GM21723 (cell line): ENCODE measurements around the gene ZBTB20.

Source experiments
- ATAC-seq: cut with Tn5 transposase; IDR thresholded peaks from one replicate; pipeline ENCODE4 v1.9.1; 2021; ENCODE audit warnings: mild to moderate bottlenecking, moderate library complexity; ENCODE audit not compliant: unreplicated experiment

ZBTB20 gene

DNA sequence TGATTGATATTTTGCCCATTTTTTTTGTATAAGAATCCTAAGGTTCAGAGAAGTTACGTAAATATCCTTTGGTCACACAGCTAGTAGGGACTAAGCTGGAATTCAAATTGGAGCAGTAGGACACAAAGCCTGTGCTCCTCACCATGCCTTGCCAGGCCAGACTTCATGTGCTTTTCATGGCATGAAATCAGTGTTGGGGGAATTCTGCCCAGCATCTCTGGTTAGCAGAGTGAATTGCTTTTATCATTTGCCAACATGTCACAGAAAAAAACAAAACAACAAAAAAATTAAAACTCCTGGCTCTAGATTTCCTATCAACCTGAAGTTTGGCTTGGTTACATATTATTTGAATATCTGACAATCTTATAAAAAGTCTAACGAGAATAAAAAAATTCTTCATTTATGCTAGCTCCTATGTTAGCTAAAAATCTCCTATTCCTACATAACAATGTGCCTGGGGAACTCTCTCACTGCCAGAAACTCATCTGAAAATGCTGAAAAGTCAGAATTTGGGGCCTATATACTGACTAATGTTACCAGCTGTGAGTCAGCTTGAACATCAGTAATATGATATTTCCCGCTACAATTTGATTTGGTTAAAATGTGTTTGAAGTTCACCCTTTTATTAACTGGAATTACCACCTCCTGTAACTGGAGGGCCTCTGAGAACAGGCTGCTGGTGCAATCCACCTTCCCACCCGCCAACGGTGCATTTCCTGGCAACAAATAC lies 711.5 kb downstream of the ZBTB20 start:
- no peak for ATAC-seq

DNA sequence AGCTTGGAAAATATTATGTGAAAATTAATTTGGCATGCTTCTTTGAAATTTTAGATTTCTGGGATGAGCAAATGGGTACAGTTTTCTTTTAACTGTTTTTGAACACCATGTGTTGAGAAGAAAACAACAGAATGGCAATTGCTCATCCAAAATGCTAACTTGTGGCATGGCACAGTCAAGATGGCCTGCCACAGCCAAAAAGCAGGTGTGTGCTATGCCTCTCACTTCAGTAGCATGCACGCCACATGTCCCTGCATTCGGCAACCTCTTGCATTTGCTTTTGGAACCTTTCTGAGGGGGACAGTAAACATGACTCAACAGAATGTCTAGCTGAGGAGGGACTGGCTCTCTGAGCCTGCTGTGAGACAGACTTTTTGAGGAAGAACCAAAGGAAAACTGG lies 714.8 kb downstream of the ZBTB20 start:
- ATAC-seq: no peak

DNA sequence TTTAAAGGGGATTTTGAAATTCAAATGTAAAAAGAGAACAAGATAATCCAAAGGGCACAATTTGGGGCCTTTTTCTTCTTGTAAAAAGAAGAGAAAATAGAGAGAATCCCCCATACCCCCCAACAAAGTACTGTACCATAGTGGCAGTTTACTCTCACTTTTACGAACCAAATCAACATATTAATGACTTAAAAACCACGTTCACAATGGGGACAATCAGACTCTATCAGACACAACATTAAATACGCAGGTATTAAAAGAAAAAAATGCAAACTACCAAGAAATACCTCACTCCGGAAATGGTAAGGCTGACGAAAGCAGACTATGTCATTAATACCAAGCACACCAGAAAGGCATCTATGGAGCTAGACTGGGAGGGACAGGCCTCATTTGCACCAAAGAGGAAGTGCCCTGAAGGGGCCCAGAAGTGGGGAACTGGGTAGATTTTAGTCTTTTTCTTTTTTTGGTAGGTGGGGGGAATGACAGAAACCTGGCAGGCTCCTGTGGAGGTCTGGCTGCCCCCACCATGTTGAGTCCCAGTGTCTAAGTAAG lies 719.0 kb downstream of the ZBTB20 start:
- ATAC-seq: peak; percentile 95

DNA sequence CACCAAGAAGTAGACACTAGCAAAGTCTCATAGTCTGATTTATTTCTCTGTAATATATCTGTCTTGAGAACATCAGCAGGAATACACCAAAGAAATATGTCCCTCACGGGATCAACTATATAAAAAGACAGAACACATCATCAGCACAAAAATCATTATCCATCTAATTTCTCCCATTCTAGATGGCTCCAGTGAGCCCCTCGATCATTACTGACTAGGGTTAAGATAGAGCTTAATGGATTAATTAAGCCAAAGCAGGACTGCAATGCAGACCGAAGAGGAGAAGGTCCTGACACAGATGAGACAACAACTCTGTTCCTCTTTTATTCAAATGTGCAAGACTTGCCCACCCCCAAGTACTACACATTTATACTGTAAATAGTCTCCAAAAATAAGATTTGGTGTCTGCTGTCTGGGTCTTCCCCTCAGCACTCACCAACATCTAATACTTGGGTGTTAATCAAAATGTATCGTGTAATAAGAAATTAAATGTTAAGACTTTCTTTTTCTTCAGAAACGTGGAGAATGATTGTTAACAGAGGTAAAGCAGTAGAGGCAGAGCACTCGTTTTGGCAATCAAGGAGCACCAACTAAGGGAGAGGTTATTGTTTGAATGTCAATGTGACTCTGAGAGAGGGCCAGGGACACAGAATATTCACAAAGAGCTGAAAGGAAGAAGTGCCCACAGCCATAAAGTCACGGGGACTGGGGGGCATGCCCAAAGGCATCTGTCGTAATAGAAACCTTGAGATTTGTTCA lies 719.6 kb downstream of the ZBTB20 start:
- no peak for ATAC-seq

DNA sequence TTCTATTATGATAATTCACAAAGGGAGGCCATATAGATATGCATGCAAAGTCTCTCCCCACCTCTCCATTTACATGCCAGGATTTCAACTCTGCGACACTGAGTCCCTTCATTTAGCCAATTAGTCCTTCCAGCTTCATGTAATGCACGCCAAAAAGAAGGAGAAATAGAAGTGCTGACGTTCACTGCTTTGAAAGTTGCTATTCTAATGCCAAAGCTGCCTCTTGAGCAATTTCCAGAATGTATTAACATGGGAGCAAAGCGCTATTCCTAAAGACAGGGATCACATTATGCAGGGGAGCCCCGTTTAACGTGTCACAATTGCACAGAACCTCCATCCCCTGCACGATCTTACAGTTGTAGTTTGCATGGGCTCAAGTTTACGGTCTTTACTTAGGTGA lies 722.8 kb downstream of the ZBTB20 start:
- ATAC-seq: no peak

DNA sequence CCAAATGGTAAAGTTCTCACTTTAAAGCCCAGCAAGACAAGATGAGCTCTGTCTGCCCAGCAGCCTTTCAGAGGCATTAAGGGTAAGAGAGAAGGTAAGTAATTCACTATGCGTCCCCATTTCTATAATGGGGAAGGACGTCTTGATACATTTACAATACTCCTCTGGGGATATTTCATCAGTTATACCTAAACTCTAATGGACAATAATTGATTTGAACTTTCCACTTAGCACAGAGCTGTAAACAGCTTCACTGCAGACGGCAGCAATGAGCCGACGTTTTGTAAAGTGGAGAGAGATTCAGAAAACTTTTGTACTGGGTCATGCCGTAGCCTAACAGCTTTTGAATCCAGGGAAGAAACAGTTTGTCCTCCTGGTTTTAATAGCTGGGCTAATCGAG lies 725.9 kb downstream of the ZBTB20 start:
- ATAC-seq: no peak

DNA sequence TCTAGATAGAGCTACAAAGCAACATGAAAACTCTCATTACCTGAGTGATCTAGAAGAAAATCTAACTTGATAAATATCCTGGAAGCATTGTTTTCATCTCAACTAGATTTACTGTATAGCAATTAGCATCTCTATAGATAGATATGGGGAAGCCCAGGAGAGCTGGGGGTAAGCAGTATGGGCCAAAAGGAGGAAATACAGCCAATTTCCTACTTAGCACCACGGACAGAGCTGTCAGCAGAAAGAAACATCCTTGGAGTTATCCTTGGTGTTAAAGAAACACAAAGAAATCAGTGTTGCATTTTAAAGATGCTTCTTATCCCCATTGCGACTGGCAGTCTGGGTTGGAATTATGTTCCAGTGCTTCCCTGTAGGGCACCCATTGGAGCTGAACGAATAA lies 727.0 kb downstream of the ZBTB20 start:
- no peak for ATAC-seq

DNA sequence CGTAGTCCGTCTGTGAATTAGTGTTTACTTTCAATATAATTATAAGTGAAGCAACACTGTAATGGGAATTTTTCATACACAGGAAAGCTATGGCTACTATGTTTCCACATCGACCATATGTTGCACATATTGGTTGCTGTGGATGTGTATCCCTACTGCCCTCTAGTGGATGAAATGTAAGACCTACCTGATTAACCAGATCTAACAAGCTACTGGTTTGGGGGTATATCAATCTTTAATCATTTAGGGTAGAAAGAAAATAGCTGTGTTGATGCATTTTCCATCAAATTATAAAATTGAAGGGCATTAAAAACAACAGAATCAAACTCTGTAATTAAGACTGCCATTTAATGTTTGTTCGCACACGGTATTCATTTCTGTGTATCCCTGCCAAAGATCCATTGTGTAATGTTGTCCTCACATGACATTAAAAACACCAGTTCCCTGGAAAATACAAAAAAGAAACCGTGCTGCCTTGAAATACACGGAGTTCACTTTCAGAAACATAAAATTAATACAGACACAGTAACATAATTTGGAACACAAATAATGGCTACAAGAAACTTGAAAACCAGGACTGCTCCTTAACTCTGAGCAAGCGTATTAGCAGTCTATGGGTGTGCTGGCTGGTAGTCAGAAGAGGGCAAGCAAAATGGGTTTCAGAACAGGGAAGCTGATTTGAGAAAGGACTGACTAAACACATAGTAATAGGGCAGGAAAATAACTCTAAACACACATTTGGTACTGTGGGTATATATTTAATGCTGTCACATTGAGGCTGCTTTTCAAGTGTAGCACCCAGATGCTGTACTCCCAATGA lies 728.2 kb downstream of the ZBTB20 start:
- ATAC-seq: peak; percentile 79

DNA sequence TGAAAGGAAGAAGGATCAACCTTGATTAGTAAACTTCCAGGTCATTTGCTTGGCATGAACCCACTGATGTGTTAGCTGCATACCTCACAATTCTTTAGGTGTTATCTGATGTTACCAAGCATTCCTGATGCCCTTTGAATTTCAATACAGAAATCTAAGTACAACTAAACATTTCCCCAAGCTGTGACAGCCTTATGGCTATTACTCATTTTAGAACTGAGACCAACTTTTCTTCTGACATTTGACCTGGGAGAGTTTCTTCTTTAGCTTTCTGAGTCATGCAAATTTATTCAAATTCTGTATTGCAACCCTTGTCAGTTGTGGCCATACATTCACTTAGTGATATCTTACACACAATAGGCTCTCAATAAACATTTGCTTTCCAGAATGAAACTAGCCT lies 729.0 kb downstream of the ZBTB20 start:
- peak; percentile 83 for ATAC-seq

DNA sequence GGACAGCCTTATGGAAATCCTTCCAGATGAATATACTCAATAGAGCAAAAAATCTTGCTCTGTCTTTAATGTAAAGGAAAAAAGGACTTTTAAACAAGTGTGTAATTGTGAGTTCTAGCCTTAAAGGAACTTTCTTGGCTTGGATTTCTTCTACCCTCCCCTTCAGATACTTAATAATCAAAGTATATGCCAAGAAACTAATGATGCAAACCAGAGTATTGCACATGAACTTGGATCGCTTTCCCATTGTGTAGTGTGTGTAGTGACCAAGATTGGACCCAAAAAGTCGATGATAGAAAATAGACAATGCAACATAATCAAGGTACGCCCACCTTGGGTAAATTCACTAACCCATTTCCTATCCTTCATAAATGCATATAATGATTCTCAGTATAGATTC lies 729.4 kb downstream of the ZBTB20 start:
- no peak for ATAC-seq

DNA sequence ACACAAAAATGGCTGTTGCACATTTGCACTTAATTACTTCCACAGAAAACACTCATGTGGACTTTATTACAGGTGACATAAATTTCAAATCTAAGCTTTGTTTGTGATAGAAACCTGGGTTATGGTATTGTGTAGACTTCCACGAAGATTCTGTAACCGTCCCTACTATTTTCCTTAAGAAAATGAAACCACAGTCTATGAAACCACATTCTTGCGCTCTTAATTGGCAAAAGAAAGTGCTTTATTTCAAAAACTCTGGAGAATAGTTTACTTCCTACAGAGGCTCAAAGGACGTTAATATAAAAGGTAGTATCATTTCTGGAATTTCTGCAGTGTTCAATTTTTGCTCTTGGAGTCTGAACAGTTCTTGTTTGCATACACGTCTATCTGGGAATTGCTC lies 729.8 kb downstream of the ZBTB20 start:
- no peak for ATAC-seq

DNA sequence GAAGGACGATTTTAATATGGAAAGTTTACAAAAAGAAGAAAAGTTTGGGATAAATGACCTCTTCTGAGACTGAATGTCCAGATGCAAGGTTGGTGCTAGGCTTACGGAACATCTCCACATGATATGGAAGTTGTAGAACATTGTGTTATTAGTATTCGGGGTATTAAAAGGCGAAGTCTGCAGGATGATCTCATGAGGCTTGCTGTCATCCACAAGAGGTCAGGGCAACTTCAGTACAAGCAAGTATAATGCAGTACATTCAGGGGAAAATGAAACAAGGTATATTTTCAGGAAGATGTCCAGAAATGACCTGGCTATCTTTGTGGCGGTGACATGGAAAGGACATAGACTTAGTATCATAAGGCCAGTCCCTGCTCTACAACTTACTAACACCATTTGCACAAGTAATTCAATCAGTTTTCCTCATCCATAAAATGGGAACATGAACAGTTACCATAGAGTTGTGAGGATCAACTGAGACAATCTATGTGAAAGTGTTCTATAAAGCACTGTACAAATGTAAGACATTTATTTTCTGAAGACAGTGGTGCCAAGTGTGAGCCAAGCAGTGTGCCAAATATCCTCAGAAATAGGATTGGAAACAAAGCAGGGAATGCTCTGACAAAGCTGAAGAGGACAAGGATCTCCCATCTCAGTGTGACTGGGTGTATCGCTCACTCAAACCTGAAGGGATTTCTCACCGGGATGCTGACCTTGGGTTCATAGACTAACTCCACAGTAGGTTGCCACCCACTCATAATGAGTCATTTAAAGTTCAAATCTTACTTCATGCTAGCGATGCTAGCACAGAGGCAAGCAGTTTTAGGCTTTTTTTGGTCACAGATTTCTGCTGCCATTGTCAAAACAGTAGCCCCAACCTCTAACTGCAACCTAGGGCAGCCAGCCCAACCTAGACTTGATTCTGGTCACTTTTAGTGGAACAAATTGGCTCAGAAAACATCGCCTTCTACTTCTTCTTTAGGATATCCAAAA lies 735.0 kb downstream of the ZBTB20 start:
- peak; percentile 83 for ATAC-seq

DNA sequence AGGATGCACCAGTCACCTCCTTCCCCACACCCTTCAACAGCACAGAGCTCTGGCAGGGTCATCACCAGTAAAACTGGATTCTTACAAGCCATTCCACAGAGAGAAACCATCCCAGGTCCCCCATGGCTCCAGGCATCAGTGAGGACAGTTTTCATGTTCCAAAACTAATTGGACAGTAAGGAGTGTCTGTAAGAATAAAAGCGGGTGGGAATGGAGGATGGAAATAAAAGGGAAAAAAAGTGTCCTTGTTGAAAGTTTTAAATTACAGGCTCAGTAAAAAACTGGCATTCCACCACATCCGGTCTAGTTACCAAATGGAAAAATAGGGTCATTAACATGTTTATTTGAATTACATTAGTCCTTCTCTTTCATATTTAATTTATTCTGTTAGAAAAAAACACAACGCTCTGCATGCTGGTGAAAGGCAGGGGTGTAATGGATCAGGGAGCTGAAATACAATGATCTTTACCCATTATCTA lies 735.9 kb downstream of the ZBTB20 start:
- no peak for ATAC-seq

DNA sequence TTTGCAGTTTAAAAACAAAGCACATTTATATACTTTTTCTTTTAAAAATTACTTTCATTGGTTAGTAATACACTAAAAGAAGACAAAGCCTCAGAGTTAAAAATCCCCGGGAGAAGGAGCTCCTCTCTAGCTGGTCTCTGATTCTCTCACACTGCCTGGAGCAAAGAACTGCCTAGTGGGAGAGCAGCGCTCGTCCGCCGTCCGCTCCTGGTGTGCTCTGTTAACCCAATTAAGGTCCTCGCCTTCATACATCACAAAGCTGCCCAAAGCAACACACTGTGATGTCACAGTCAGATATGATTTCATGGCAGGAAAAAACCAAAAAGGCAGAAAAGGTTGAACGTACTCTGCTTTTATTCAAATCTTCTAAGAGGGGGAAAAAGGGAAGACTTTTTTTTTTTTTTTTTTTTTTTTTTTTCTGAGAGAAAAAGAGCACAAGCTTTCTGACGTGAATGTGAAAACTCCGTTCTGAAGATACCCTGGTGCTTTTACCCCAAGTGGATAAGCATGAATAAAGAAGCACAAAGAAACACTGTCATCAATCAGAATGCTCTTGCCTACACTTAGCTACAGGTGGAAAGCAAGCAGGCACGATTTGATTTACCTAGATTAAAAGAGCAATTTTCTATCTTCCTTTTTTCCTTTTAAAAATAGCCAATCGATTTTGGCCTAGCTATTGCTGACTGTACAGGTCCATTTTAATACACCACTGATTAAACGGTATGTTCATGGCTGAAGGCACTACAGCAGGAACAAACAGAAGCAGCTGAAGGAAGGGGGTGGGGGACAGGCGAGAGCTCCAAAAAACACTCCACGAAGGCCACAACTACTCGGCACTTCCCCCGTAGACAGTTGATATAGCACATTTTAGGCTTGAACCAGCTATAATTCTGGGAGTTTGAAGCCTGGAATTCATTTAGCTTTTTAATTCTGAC lies 738.1 kb downstream of the ZBTB20 start:
- ATAC-seq: no peak

DNA sequence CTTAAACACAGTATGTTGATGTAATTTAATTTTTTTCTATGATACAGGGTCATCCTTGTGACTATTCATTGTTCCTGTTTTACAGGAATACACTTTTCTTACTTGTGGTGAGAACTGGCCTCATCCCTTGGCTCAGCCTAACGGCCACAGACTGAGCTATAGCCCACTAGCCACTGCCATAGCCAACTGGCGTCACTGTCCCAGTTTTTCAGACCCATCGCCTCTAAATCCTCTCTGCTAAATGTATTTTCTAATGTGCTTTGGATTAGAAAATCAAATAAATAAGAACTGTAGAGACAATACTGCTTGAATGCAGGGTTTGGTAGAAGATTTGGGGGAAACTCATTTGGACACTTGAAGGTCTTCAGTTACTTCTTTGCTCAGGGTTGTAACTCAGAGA lies 740.2 kb downstream of the ZBTB20 start:
- ATAC-seq: no peak

DNA sequence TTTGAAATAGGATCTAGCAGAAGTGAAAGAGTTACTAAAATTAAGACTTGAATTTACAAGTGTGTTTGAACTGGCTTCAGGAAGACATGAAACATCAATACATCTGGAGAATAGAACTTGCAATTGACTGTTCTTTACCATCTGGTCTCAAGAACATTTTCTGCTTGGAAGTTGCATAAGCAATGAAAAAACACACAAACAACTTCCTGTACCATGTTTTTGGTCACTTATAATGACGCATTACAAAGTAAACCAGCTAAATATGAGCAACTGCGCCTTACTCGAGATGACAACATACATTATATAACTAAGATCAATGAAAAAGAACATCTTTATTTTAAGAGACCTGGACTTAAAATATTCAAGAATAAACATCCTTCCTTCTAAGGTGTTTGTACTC lies 740.8 kb downstream of the ZBTB20 start:
- no peak for ATAC-seq

DNA sequence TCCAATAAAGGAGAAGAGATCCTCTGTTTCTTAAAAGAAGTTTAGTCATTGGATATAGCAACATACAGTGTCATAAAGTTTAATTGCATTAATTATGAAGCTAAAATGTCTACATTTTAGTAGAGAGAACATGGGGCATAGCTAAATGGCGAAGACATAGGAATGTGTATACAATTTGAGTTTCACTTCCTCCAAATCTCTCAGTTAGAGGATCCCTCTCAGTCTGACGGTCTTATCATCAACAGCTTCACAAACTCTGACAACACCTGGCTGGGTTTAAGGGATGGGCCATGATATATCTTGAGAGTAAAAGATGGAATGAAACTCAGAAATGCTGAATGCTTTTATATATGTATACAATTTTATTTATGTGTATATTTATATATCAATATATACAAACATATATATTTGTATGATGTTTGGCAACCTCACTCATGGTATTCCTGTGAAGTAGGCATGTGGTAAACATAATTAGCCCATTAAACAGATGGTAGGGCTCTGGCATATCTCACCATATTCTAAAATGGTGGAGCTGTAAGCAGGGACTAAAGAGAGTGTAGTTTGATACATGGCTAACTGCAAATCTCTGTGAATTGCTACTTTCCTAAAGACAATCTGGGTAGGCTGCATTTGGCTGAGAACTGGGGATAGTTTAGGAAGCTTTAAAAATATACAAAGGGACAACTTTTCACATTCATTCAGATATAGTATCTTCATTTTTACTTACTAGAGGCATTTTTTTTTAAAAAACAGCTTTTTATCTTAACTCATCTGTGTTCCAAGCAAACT lies 741.7 kb downstream of the ZBTB20 start:
- ATAC-seq: peak; percentile 82

DNA sequence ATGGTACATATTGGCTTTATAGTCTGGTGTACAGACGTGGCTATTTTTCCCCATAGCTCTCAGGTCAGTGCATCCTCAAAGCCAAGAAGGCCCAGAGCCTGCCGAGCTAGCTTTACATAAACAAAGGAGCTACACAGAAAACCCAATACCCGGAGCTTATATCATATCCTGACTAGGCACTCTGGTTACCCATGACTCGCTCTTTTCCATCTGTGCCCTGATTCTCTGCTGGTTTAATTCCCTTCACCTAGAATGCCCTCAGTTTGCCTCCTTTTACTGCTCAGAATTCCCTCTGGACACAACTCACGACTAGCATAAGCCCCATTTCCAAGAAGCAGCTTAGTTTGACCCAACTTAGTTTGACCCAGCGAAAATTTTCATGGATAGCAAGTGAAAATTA lies 742.5 kb downstream of the ZBTB20 start:
- ATAC-seq: no peak
